IMR-90 (cell line): ENCODE data around the gene CENPS. TPM values are rescaled to one million over a fixed set of nuclear protein-coding genes. Genes with fewer than 3 reads are reported as not detected.

Source experiments
- ATAC-seq: fragments of 200-7000 bp; cut with Tn5 transposase; 2 replicates; pipeline ENCODE4 v1.9.1; 2020; ENCODE audit warnings: low read depth, mild to moderate bottlenecking, moderate library complexity
- BruUV-seq: library from RNA; stranded (reverse); fragments of 400-500 nt; replicated peaks from 2 replicates; lab custom pipeline; 2021; lab: Mats Ljungman, UMichigan
- CTCF ChIA-PET: fragments of 300-600 bp; formaldehyde crosslinking; extraction: SDS; loops from one replicate; lab custom pipeline; 2021; ENCODE audit warnings: antibody characterized with exemption; lab: Yijun Ruan, JAX
- POLR2A ChIA-PET: fragments of 300-600 bp; sonication (Branson Sonifier 250); formaldehyde crosslinking; loops from one replicate; lab custom pipeline; 2022; ENCODE audit warnings: antibody characterized with exemption; ENCODE audit not compliant: unreplicated experiment; lab: Charles Lee
- DNase-seq: peaks from one replicate; pipeline ENCODE4 v3.0.0; 2013
- H2AFZ ChIP-seq: replicated peaks from 2 replicates; pipeline ENCODE3; 2013; ENCODE audit warnings: low read length, mild to moderate bottlenecking; ENCODE audit not compliant: poor library complexity
- H2AK5ac ChIP-seq: 2 replicates; pipeline ENCODE4 v1.6.1; 2013; ENCODE audit warnings: low read depth, low read length, inconsistent platforms
- H2AK9ac ChIP-seq: replicated peaks from 2 replicates; pipeline ENCODE3; 2013; ENCODE audit warnings: mild to moderate bottlenecking, low read depth, low read length, moderate library complexity; ENCODE audit not compliant: poor library complexity
- H2BK120ac ChIP-seq: 2 replicates; pipeline ENCODE4 v1.6.1; 2013; ENCODE audit warnings: low read depth, low read length, inconsistent platforms
- H2BK15ac ChIP-seq: 3 replicates; pipeline ENCODE4 v1.6.1; 2013; ENCODE audit warnings: low read depth, low read length, inconsistent platforms
- H2BK20ac ChIP-seq: 2 replicates; pipeline ENCODE4 v1.6.1; 2013; ENCODE audit warnings: low read depth, mild to moderate bottlenecking, inconsistent platforms, low read length, moderate library complexity
- H2BK5ac ChIP-seq: 2 replicates; pipeline ENCODE4 v1.6.1; 2013; ENCODE audit warnings: mild to moderate bottlenecking, low read depth, low read length, inconsistent platforms; ENCODE audit not compliant: poor library complexity, severe bottlenecking
- H3K14ac ChIP-seq: replicated peaks from 2 replicates; pipeline ENCODE4 v1.6.1; 2013; ENCODE audit warnings: low read depth, low read length, inconsistent platforms
- H3K18ac ChIP-seq: 2 replicates; pipeline ENCODE4 v1.6.1; 2013; ENCODE audit warnings: low read depth, low read length, control low read depth
- H3K23ac ChIP-seq: 2 replicates; pipeline ENCODE4 v1.6.1; 2013; ENCODE audit warnings: low read depth, low read length, inconsistent platforms
- H3K27ac ChIP-seq: 2 replicates; pipeline ENCODE4 v1.5.1; 2013; ENCODE audit warnings: mild to moderate bottlenecking, control low read depth, low read length; ENCODE audit not compliant: insufficient read depth
- H3K27me3 ChIP-seq: 2 replicates; pipeline ENCODE4 v1.6.1; 2013; ENCODE audit warnings: low read length; ENCODE audit not compliant: control insufficient read depth, insufficient read depth
- H3K36me3 ChIP-seq: 2 replicates; pipeline ENCODE4 v1.6.1; 2013; ENCODE audit warnings: low read length, mixed read lengths; ENCODE audit not compliant: control insufficient read depth, insufficient read depth
- H3K4ac ChIP-seq: 2 replicates; pipeline ENCODE4 v1.6.1; 2013; ENCODE audit warnings: low read depth, low read length, inconsistent platforms
- H3K4me1 ChIP-seq: 2 replicates; pipeline ENCODE4 v1.6.1; 2013; ENCODE audit warnings: low read length, mixed read lengths; ENCODE audit not compliant: control insufficient read depth, insufficient read depth
- H3K4me2 ChIP-seq: 2 replicates; pipeline ENCODE4 v1.6.1; 2013; ENCODE audit warnings: low read depth, mild to moderate bottlenecking, control low read depth, low read length, moderate library complexity
- H3K4me3 ChIP-seq: 2 replicates; pipeline ENCODE4 v1.5.1; 2013; ENCODE audit warnings: low read depth, mild to moderate bottlenecking, control low read depth, low read length, moderate library complexity; ENCODE audit not compliant: insufficient read depth
- H3K56ac ChIP-seq: 2 replicates; pipeline ENCODE4 v1.6.1; 2013; ENCODE audit warnings: low read length, inconsistent platforms; ENCODE audit not compliant: insufficient read depth; ENCODE audit errors: extremely low read depth
- H3K79me1 ChIP-seq, 2 experiments: 2 replicates each; pipeline ENCODE4 v1.6.1; 2013; ENCODE audit warnings: low read length in 2 of 2, inconsistent platforms in 1 of 2, low read depth in 1 of 2
- H3K9ac ChIP-seq: 2 replicates; pipeline ENCODE4 v1.6.1; 2013; ENCODE audit warnings: low read depth, low read length, control low read depth
- H3K9me1 ChIP-seq: 2 replicates; pipeline ENCODE4 v1.6.1; 2013; ENCODE audit warnings: low read length, inconsistent platforms; ENCODE audit not compliant: insufficient read depth
- H3K9me3 ChIP-seq: 2 replicates; pipeline ENCODE4 v1.6.1; 2013; ENCODE audit warnings: low read length; ENCODE audit not compliant: control insufficient read depth, insufficient read depth
- H4K20me1 ChIP-seq: 2 replicates; pipeline ENCODE4 v1.6.1; 2013; ENCODE audit warnings: low read length, inconsistent platforms; ENCODE audit not compliant: insufficient read depth
- H4K5ac ChIP-seq: 2 replicates; pipeline ENCODE4 v1.6.1; 2013; ENCODE audit warnings: mild to moderate bottlenecking, low read depth, low read length, control low read depth
- H4K8ac ChIP-seq, 2 experiments: 2 replicates each; pipeline ENCODE4 v1.6.1; 2013; ENCODE audit warnings: low read depth in 2 of 2, low read length in 2 of 2, control low read depth in 1 of 2, inconsistent platforms in 1 of 2
- H4K91ac ChIP-seq: 2 replicates; pipeline ENCODE4 v1.6.1; 2013; ENCODE audit warnings: low read depth, low read length, inconsistent platforms; ENCODE audit not compliant: insufficient read depth
- BHLHE40 ChIP-seq: fragments of 150-350 bp; IDR thresholded peaks from 2 replicates; pipeline ENCODE4 v1.6.1; 2016; ENCODE audit warnings: mild to moderate bottlenecking, low read depth, low read length
- CEBPB ChIP-seq: IDR thresholded peaks from 2 replicates; pipeline ENCODE4 v1.6.1; 2012; ENCODE audit warnings: low read depth, low read length, improper control_type of control experiment
- CHD1 ChIP-seq: IDR thresholded peaks from 2 replicates; pipeline ENCODE4 v1.6.1; 2012; ENCODE audit warnings: low read depth, low read length, improper control_type of control experiment
- FOS ChIP-seq: fragments of 150-350 bp; IDR thresholded peaks from 2 replicates; pipeline ENCODE4 v1.6.1; 2016; ENCODE audit warnings: low read depth, low read length
- MAFK ChIP-seq: IDR thresholded peaks from 2 replicates; pipeline ENCODE4 v1.6.1; 2012; ENCODE audit warnings: low read depth, low read length, improper control_type of control experiment
- MAZ ChIP-seq: IDR thresholded peaks from 2 replicates; pipeline ENCODE4 v1.6.1; 2012; ENCODE audit warnings: low read depth, mild to moderate bottlenecking, low read length, improper control_type of control experiment, moderate library complexity, borderline replicate concordance
- MXI1 ChIP-seq: IDR thresholded peaks from 2 replicates; pipeline ENCODE4 v1.6.1; 2012; ENCODE audit warnings: low read depth, mild to moderate bottlenecking, low read length, moderate library complexity, borderline replicate concordance
- NFE2L2 ChIP-seq: fragments of 150-350 bp; IDR thresholded peaks from 2 replicates; pipeline ENCODE4 v1.6.1; 2016; ENCODE audit warnings: low read depth, mild to moderate bottlenecking, low read length
- POLR2A ChIP-seq: IDR thresholded peaks from 2 replicates; pipeline ENCODE4 v1.6.1; 2012; ENCODE audit warnings: mild to moderate bottlenecking, low read depth, low read length
- RAD21 ChIP-seq: IDR thresholded peaks from 2 replicates; pipeline ENCODE4 v1.6.1; 2012; ENCODE audit warnings: low read length, improper control_type of control experiment
- RCOR1 ChIP-seq: IDR thresholded peaks from 2 replicates; pipeline ENCODE4 v1.6.1; 2012; ENCODE audit warnings: mild to moderate bottlenecking, low read length, improper control_type of control experiment; ENCODE audit not compliant: insufficient replicate concordance
- RFX5 ChIP-seq: IDR thresholded peaks from 2 replicates; pipeline ENCODE4 v1.8.0; 2012; ENCODE audit warnings: low read depth, mild to moderate bottlenecking, low read length, moderate library complexity
- SMC3 ChIP-seq: fragments of 150-350 bp; IDR thresholded peaks from 2 replicates; pipeline ENCODE4 v1.6.1; 2016; ENCODE audit warnings: low read depth, mild to moderate bottlenecking, antibody characterized with exemption, low read length, moderate library complexity
- WGBS, 2 experiments: methylation state at CpG; one replicate each; pipeline versions ENCODE4 v1.1.5 to v1.1.7; 2013; ENCODE audit warnings: missing lambda C conversion rate in 2 of 2; ENCODE audit not compliant: insufficient read length in 1 of 2; ENCODE audit errors: extremely low coverage in 2 of 2; 5-methylcytosine and 5-hydroxymethylcytosine counted together
- dilution Hi-C: fragments of 300-500 bp; cut with HindIII; formaldehyde crosslinking; loops from one replicate; pipeline ENCODE4 v1.14.3; 2018; ENCODE audit warnings: low sequenced_read_pairs; ENCODE audit not compliant: unreplicated experiment
- in situ Hi-C: fragments of 300-500 bp; cut with MboI; formaldehyde crosslinking; loops from 3 replicates; pipeline ENCODE4 v1.14.3; 2019; ENCODE audit warnings: low sequenced_read_pairs, inconsistent platforms, mixed read lengths
- intact Hi-C: fragments of 100-400 bp; cut with micrococcal nuclease; formaldehyde crosslinking; loops from 2 replicates; pipeline ENCODE4 v1.10.0; 2022
- polyA plus RNA-seq, 3 experiments: library from polyadenylated mRNA; depleted of rRNA; stranded (reverse); fragments of >200 nt; gene quantifications; 2 replicates each; pipeline ENCODE4 v1.2.3, GENCODE V29; 2012; ENCODE audit warnings: low replicate concordance in 1 of 3
- total RNA-seq: library from RNA; depleted of rRNA; stranded (reverse); fragments of >200 nt; gene quantifications from 2 replicates; pipeline ENCODE4 v1.2.3, GENCODE V29; 2012
- TF ChIP-seq, protein P1 (sequence below): fragments of 150-350 bp; IDR thresholded peaks from 2 replicates; pipeline ENCODE4 v1.6.1; 2017; ENCODE audit warnings: mild to moderate bottlenecking, antibody characterized with exemption, low read length, low read depth
- TF ChIP-seq, protein P2 (sequence below): fragments of 150-350 bp; IDR thresholded peaks from 2 replicates; pipeline ENCODE4 v1.6.1; 2016; ENCODE audit warnings: low read depth, mild to moderate bottlenecking, low read length, moderate library complexity, borderline replicate concordance
- TF ChIP-seq, protein P3 (sequence below): conservative IDR thresholded peaks from 2 replicates; pipeline ENCODE4 v1.5.1; 2012; ENCODE audit warnings: mild to moderate bottlenecking, low read depth, low read length, improper control_type of control experiment

Gene CENPS
- total and polyA plus RNA-seq, 2 of the 4 experiments (the other 2 are of a cell fraction): 9.9 to 12.3 TPM

DNA sequence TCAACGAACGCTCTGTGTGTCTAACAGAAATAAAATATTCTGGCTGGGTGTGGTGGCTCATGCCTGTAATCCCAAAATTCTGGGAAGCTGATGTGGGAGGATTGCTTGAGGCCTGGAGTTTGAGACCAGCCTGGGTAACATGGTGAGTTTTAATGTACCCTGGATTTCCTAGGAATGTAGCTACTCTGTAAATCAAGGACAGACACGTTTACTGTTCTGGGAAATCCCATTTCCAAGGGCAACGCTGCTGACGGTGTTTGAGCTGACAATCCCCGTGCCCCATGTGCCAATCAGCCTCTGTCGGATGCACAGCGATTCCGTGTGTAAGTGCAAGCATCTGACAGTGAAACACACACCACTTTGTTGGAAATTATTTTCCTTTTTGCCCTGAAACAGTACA is 27.6 kb downstream of the CENPS start:
- no peak overlapping the region for H3K4me2 ChIP-seq
- CTCF ChIA-PET: no interaction called here
- TSS peak; percentile 33 for BruUV-seq

More for the DNA sequence above, 27.6 kb downstream of the CENPS start:
- Histone ChIP-seq H2BK5ac (no peak overlapping the region), H3K27ac (no peak overlapping the region), H3K23ac (no peak overlapping the region), H3K36me3 (peaks cover 18% of the 10 kb centered on the region), H2AK5ac (0 out of 2 replicates have a peak overlapping the region, but pooled peaks have one; percentile 29), H3K9me1 (no peaks in the 10 kb centered on the region; the same call in 1 of the 2 replicates), H4K8ac (no peak overlapping the region), H3K56ac (no peak overlapping the region), H2AK9ac (no peak overlapping the region), H3K4me3 (no peak overlapping the region), H3K18ac (no peak overlapping the region), H4K91ac (no peak overlapping the region), H3K27me3 (no peaks in the 10 kb centered on the region), H3K14ac (no peak overlapping the region), H4K5ac (no peak overlapping the region), H4K20me1 (no peaks in the 10 kb centered on the region), H2BK120ac (no peak overlapping the region), H3K4ac (no peak overlapping the region), H2AFZ (no peak overlapping the region), H3K79me1 (no peaks in the 10 kb centered on the region; a peak in 1 of 4 replicates), H3K9ac (no peak overlapping the region), H3K9me3 (no peaks in the 10 kb centered on the region), H2BK20ac (no peak overlapping the region), H2BK15ac (no peak overlapping the region), H3K4me1 (peaks cover 2% of the 10 kb centered on the region; the same call in 1 of the 2 replicates)
- WGBS, 2 experiments: 97% methylated on average over 7 of the region's 9 CpGs; no CpG with 5 or more reads in 1 of the 2 experiments
- POLR2A ChIA-PET: no interaction called here
- intact Hi-C loops: no loop called here
- in situ Hi-C loops: no loop called here
- dilution Hi-C loops: no loop called here
- no peak for TF ChIP-seq SMC3
- no peak for TF ChIP-seq CEBPB
- no peak for TF ChIP-seq POLR2A
- no peak for TF ChIP-seq RAD21
- TF ChIP-seq RFX5: no peak
- TF ChIP-seq FOS: no peak
- TF ChIP-seq MAFK: no peak
- TF ChIP-seq CHD1: no peak
- no peak for TF ChIP-seq MXI1
- TF ChIP-seq, protein P1, sequence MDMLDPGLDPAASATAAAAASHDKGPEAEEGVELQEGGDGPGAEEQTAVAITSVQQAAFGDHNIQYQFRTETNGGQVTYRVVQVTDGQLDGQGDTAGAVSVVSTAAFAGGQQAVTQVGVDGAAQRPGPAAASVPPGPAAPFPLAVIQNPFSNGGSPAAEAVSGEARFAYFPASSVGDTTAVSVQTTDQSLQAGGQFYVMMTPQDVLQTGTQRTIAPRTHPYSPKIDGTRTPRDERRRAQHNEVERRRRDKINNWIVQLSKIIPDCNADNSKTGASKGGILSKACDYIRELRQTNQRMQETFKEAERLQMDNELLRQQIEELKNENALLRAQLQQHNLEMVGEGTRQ: no peak
- TF ChIP-seq, protein P2, sequence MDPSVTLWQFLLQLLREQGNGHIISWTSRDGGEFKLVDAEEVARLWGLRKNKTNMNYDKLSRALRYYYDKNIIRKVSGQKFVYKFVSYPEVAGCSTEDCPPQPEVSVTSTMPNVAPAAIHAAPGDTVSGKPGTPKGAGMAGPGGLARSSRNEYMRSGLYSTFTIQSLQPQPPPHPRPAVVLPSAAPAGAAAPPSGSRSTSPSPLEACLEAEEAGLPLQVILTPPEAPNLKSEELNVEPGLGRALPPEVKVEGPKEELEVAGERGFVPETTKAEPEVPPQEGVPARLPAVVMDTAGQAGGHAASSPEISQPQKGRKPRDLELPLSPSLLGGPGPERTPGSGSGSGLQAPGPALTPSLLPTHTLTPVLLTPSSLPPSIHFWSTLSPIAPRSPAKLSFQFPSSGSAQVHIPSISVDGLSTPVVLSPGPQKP: no peak
- no peak for TF ChIP-seq BHLHE40
- TF ChIP-seq NFE2L2: no peak
- no peak for TF ChIP-seq MAZ
- TF ChIP-seq, protein P3, sequence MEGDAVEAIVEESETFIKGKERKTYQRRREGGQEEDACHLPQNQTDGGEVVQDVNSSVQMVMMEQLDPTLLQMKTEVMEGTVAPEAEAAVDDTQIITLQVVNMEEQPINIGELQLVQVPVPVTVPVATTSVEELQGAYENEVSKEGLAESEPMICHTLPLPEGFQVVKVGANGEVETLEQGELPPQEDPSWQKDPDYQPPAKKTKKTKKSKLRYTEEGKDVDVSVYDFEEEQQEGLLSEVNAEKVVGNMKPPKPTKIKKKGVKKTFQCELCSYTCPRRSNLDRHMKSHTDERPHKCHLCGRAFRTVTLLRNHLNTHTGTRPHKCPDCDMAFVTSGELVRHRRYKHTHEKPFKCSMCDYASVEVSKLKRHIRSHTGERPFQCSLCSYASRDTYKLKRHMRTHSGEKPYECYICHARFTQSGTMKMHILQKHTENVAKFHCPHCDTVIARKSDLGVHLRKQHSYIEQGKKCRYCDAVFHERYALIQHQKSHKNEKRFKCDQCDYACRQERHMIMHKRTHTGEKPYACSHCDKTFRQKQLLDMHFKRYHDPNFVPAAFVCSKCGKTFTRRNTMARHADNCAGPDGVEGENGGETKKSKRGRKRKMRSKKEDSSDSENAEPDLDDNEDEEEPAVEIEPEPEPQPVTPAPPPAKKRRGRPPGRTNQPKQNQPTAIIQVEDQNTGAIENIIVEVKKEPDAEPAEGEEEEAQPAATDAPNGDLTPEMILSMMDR: no peak
- no peak for TF ChIP-seq RCOR1
- DNase-seq: no peak
- no peak for ATAC-seq
